ENCODE measurements around the gene PPP2R2C.

The PPP2R2C gene

GRCh38 chr4:6502147-6502546, 29.7 kb upstream of the PPP2R2C start:
- H3K4me3 ChIP-seq (replicated peaks; ENCODE audit: low read depth, low read length) = no peak overlapping the region
- no peak for TF ChIP-seq CTCF (IDR thresholded peaks at IDR 0.05; ENCODE audit: low read depth, low read length, missing control alignments)
- no peak for DNase-seq (ENCODE audit: extremely low read depth, low read depth)

GRCh38 chr4:6501171-6501570, 28.8 kb upstream of the PPP2R2C start:
- no peak for DNase-seq (ENCODE audit: extremely low read depth, low read depth)
- no peak for TF ChIP-seq CTCF (IDR thresholded peaks at IDR 0.05; ENCODE audit: low read depth, low read length, missing control alignments)
- H3K4me3 ChIP-seq (replicated peaks; ENCODE audit: low read depth, low read length) = no peak overlapping the region

GRCh38 chr4:6500481-6501140, 28.2 kb upstream of the PPP2R2C start:
- TF ChIP-seq CTCF (IDR thresholded peaks at IDR 0.05; ENCODE audit: low read depth, low read length, missing control alignments) = no peak
- DNase-seq (ENCODE audit: extremely low read depth, low read depth) = no peak

GRCh38 chr4:6499238-6499600, 26.8 kb upstream of the PPP2R2C start:
- H3K4me3 ChIP-seq (replicated peaks; ENCODE audit: low read depth, low read length) = no peak overlapping the region
- TF ChIP-seq CTCF (IDR thresholded peaks at IDR 0.05; ENCODE audit: low read depth, low read length, missing control alignments) = no peak
- no peak for DNase-seq (ENCODE audit: extremely low read depth, low read depth)

More at GRCh38 chr4:6500481-6501140, 28.2 kb upstream of the PPP2R2C start:
- no peak overlapping the region for H3K4me3 ChIP-seq (replicated peaks; ENCODE audit: low read depth, low read length)

GRCh38 chr4:6498511-6499237, 26.3 kb upstream of the PPP2R2C start:
- no peak for TF ChIP-seq CTCF (IDR thresholded peaks at IDR 0.05; ENCODE audit: low read depth, low read length, missing control alignments)
- no peak overlapping the region for H3K4me3 ChIP-seq (replicated peaks; ENCODE audit: low read depth, low read length)
- no peak for DNase-seq (ENCODE audit: extremely low read depth, low read depth)

GRCh38 chr4:6497796-6498195, 25.4 kb upstream of the PPP2R2C start:
- no peak for DNase-seq (ENCODE audit: extremely low read depth, low read depth)
- no peak for TF ChIP-seq CTCF (IDR thresholded peaks at IDR 0.05; ENCODE audit: low read depth, low read length, missing control alignments)
- no peak overlapping the region for H3K4me3 ChIP-seq (replicated peaks; ENCODE audit: low read depth, low read length)
